ENCODE results near the gene TMEM250. TPM values are rescaled to one million over a fixed set of nuclear protein-coding genes. Genes with fewer than 3 reads are reported as not detected.

Gene TMEM250
- total and polyA plus RNA-seq, 2 of the 4 experiments (the other 2 are of a cell fraction): 14.0 to 17.5 TPM

DNA sequence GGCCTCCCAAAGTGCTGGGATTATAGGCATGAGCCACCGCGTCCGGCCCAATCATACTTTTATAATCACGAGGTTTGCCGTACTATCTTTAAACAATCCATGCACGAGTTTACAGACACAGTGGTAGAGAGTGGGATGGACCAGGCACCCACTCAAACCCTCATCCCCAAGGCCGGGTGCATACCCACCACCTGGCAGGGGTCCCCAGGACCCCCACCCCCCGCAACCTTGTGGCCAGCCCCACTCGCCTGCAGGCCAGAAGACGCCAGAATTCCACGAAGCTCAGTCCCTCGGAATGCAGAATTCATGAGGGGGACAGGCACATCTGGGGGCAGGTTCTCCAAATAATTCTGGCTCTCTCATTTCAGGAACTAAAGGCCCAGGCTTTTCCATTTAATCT is 40.7 kb downstream of the TMEM250 start:
- Histone ChIP-seq H3K79me1 (ENCODE audit: low read depth in 1 of 2, low read length in 2 of 2) (peaks cover 32 to 87% of the 10 kb centered on the region in 2 experiments), H2BK5ac (ENCODE audit: low read depth, low read length, poor library complexity, severe bottlenecking) (no peak overlapping the region), H3K27ac (ENCODE audit: insufficient read depth, low read length) (no peak overlapping the region), H3K36me3 (ENCODE audit: control insufficient read depth, insufficient read depth, low read length) (peaks cover 19% of the 10 kb centered on the region), H3K56ac (ENCODE audit: extremely low read depth, insufficient read depth, low read length) (no peak overlapping the region), H3K14ac (replicated peaks; ENCODE audit: low read depth, low read length) (no peak overlapping the region), H3K23ac (ENCODE audit: low read depth, low read length) (no peak overlapping the region), H3K4me1 (ENCODE audit: control insufficient read depth, insufficient read depth, low read length) (peaks cover 7% of the 10 kb centered on the region; the same call in 1 of the 2 replicates), H4K20me1 (ENCODE audit: insufficient read depth, low read length) (peaks cover 89% of the 10 kb centered on the region), H3K4me3 (ENCODE audit: insufficient read depth, low read depth, low read length) (no peak overlapping the region), H3K9me1 (ENCODE audit: insufficient read depth, low read length) (peaks cover 7% of the 10 kb centered on the region), H3K27me3 (ENCODE audit: control insufficient read depth, insufficient read depth, low read length) (no peaks in the 10 kb centered on the region), H2BK20ac (ENCODE audit: low read depth, low read length) (no peak overlapping the region), H4K91ac (ENCODE audit: insufficient read depth, low read depth, low read length) (no peak overlapping the region), H2BK15ac (ENCODE audit: low read depth, low read length) (no peak overlapping the region), H3K9ac (ENCODE audit: low read depth, low read length) (no peak overlapping the region), H3K18ac (ENCODE audit: low read depth, low read length) (no peak overlapping the region), H2BK120ac (ENCODE audit: low read depth, low read length) (no peak overlapping the region), H3K4ac (ENCODE audit: low read depth, low read length) (no peak overlapping the region), H4K5ac (ENCODE audit: low read depth, low read length) (no peak overlapping the region), H2AK9ac (replicated peaks; ENCODE audit: low read depth, low read length, poor library complexity) (no peak overlapping the region), H4K8ac (ENCODE audit: low read depth in 2 of 2, low read length in 2 of 2) (no peak overlapping the region), H2AFZ (replicated peaks; ENCODE audit: low read length, poor library complexity) (no peak overlapping the region), H2AK5ac (ENCODE audit: low read depth, low read length) (no peak overlapping the region), H3K9me3 (ENCODE audit: control insufficient read depth, insufficient read depth, low read length) (no peaks in the 10 kb centered on the region), H3K4me2 (ENCODE audit: low read depth, low read length) (no peak overlapping the region)
- 90% methylated on average over 2 of the region's 12 CpGs; no CpG with 5 or more reads in 1 of the 2 experiments for WGBS, 2 experiments (ENCODE audit: extremely low coverage in 2 of 2, insufficient read length in 1 of 2)
- in situ Hi-C loops (cut with MboI; ENCODE audit: low sequenced_read_pairs) (no loop called here), intact Hi-C loops (cut with micrococcal nuclease) (no loop called here), dilution Hi-C loops (cut with HindIII; ENCODE audit: low sequenced_read_pairs, unreplicated experiment) (no loop called here)
- ChIA-PET POLR2A (ENCODE audit: unreplicated experiment) (no interaction called here), CTCF (no interaction called here)
- BruUV-seq (replicated peaks): no TSS peak
- no peak for DNase-seq
- no peak for TF ChIP-seq NFE2L2 (IDR thresholded peaks at IDR 0.05; ENCODE audit: low read depth, low read length)
- TF ChIP-seq, protein P1, sequence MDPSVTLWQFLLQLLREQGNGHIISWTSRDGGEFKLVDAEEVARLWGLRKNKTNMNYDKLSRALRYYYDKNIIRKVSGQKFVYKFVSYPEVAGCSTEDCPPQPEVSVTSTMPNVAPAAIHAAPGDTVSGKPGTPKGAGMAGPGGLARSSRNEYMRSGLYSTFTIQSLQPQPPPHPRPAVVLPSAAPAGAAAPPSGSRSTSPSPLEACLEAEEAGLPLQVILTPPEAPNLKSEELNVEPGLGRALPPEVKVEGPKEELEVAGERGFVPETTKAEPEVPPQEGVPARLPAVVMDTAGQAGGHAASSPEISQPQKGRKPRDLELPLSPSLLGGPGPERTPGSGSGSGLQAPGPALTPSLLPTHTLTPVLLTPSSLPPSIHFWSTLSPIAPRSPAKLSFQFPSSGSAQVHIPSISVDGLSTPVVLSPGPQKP (IDR thresholded peaks at IDR 0.05; ENCODE audit: borderline replicate concordance, low read depth, low read length): no peak
- no peak for TF ChIP-seq SMC3 (IDR thresholded peaks at IDR 0.05; ENCODE audit: low read depth, low read length)
- no peak for TF ChIP-seq FOS (IDR thresholded peaks at IDR 0.05; ENCODE audit: low read depth, low read length)
- no peak for TF ChIP-seq POLR2A (IDR thresholded peaks at IDR 0.05; ENCODE audit: low read depth, low read length)
- no peak for TF ChIP-seq MAZ (IDR thresholded peaks at IDR 0.05; ENCODE audit: borderline replicate concordance, low read depth, low read length)
- TF ChIP-seq, protein P2, sequence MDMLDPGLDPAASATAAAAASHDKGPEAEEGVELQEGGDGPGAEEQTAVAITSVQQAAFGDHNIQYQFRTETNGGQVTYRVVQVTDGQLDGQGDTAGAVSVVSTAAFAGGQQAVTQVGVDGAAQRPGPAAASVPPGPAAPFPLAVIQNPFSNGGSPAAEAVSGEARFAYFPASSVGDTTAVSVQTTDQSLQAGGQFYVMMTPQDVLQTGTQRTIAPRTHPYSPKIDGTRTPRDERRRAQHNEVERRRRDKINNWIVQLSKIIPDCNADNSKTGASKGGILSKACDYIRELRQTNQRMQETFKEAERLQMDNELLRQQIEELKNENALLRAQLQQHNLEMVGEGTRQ (IDR thresholded peaks at IDR 0.05; ENCODE audit: low read depth, low read length): no peak
- no peak for TF ChIP-seq RFX5 (IDR thresholded peaks at IDR 0.05; ENCODE audit: low read depth, low read length)
- no peak for TF ChIP-seq RCOR1 (IDR thresholded peaks at IDR 0.05; ENCODE audit: insufficient replicate concordance, low read length)
- no peak for TF ChIP-seq MAFK (IDR thresholded peaks at IDR 0.05; ENCODE audit: low read depth, low read length)
- no peak for TF ChIP-seq CEBPB (IDR thresholded peaks at IDR 0.05; ENCODE audit: low read depth, low read length)
- ATAC-seq (ENCODE audit: low read depth): no peak

All from IMR-90 (cell line).